Keratinocyte (primary cell): Measurements from ENCODE around the gene LIMA1. TPM values are rescaled to one million over a fixed set of nuclear protein-coding genes. Genes with fewer than 3 reads are reported as not detected.
"Not testable (repeated sequence)": the region's sequence is repeated elsewhere in the genome, so short reads cannot be mapped to it uniquely, and the experiment has no call there.

Source experiments
- DNase-seq: peaks from one replicate; pipeline ENCODE4 v3.0.0-alpha.2; 2011; ENCODE audit warnings: low read depth, missing footprints, low spot score
- FAIRE-seq: peaks from 2 replicates; lab custom pipeline; 2011; peaks lifted over from hg19 to GRCh38; lab: Jason Lieb, UNC
- H2AFZ ChIP-seq: 2 replicates; pipeline ENCODE4 v1.6.0; 2012; ENCODE audit warnings: low read length, control low read depth, inconsistent platforms; ENCODE audit not compliant: control insufficient read depth
- H3K27ac ChIP-seq: 2 replicates; pipeline ENCODE4 v1.5.1; 2011; ENCODE audit warnings: low read length; ENCODE audit not compliant: control insufficient read depth, insufficient read depth
- H3K27me3 ChIP-seq: 3 replicates; pipeline ENCODE4 v1.6.0; 2011; ENCODE audit warnings: low read length; ENCODE audit not compliant: control insufficient read depth, insufficient read depth; ENCODE audit errors: extremely low read depth
- H3K36me3 ChIP-seq, 2 experiments: 2 replicates in 1 of 2; 3 replicates in 1 of 2; pipeline ENCODE4 v1.5.1; 2011; ENCODE audit warnings: low read length in 2 of 2, mild to moderate bottlenecking in 1 of 2; ENCODE audit not compliant: control insufficient read depth in 2 of 2, insufficient read depth in 2 of 2; ENCODE audit errors: extremely low read depth in 1 of 2
- H3K4me1 ChIP-seq: 3 replicates; pipeline ENCODE4 v1.5.1; 2011; ENCODE audit warnings: low read length; ENCODE audit not compliant: control insufficient read depth, insufficient read depth; ENCODE audit errors: extremely low read depth
- H3K4me2 ChIP-seq: 3 replicates; pipeline ENCODE4 v1.6.0; 2011; ENCODE audit warnings: low read depth, low read length; ENCODE audit not compliant: control insufficient read depth, insufficient read depth; ENCODE audit errors: extremely low read depth
- H3K4me3 ChIP-seq, 3 experiments: fragments of 200-600 bp in 1 of 3; sonication (generic) in 1 of 3; 2 replicates in 2 of 3; 3 replicates in 1 of 3; pipeline ENCODE4 v1.5.1; 2011 to 2016; ENCODE audit warnings: low read length in 3 of 3, mild to moderate bottlenecking in 3 of 3, control low read depth in 2 of 3, inconsistent platforms in 1 of 3, low read depth in 1 of 3, mixed read lengths in 1 of 3, mixed run types in 1 of 3, moderate library complexity in 1 of 3; ENCODE audit not compliant: control insufficient read depth in 2 of 3, insufficient read depth in 2 of 3; ENCODE audit errors: extremely low read depth in 1 of 3
- H3K79me2 ChIP-seq: 2 replicates; pipeline ENCODE4 v1.6.0; 2012; ENCODE audit warnings: low read length; ENCODE audit not compliant: control insufficient read depth, insufficient read depth
- H3K9ac ChIP-seq: 3 replicates; pipeline ENCODE4 v1.6.0; 2011; ENCODE audit warnings: low read length; ENCODE audit not compliant: control insufficient read depth, insufficient read depth; ENCODE audit errors: extremely low read depth
- H3K9me1 ChIP-seq: 3 replicates; pipeline ENCODE4 v1.6.0; 2011; ENCODE audit warnings: low read length; ENCODE audit not compliant: control insufficient read depth, insufficient read depth; ENCODE audit errors: extremely low read depth
- H3K9me3 ChIP-seq: 2 replicates; pipeline ENCODE4 v1.5.1; 2012; ENCODE audit warnings: low read depth, low read length; ENCODE audit not compliant: control insufficient read depth
- H4K20me1 ChIP-seq: 3 replicates; pipeline ENCODE4 v1.6.0; 2011; ENCODE audit warnings: low read length; ENCODE audit not compliant: control insufficient read depth, insufficient read depth; ENCODE audit errors: extremely low read depth
- CTCF ChIP-seq, 3 experiments: IDR thresholded peaks in 1 of 3; conservative IDR thresholded peaks in 1 of 3; optimal IDR thresholded peaks in 1 of 3; 2 replicates in 2 of 3; 3 replicates in 1 of 3; pipeline versions ENCODE3 to v1.5.1; 2011; ENCODE audit warnings: low read length in 3 of 3, mild to moderate bottlenecking in 3 of 3, moderate library complexity in 2 of 3, control low read depth in 1 of 3, inconsistent platforms in 1 of 3; ENCODE audit not compliant: insufficient read depth in 2 of 3; ENCODE audit errors: extremely low read depth in 1 of 3
- EZH2 ChIP-seq: IDR thresholded peaks from one replicate; pipeline ENCODE4 v1.6.1; 2012; ENCODE audit warnings: inconsistent platforms, mild to moderate bottlenecking, low read length, moderate library complexity
- dilution Hi-C: fragments of 300-500 bp; cut with MboI; formaldehyde crosslinking; loops from one replicate; pipeline ENCODE4 v1.7.0; 2020; ENCODE audit warnings: low sequenced_read_pairs; ENCODE audit not compliant: extremely low pct_ligation_motif_present
- polyA minus RNA-seq, 3 experiments: library from RNA; depleted of rRNA, polyadenylated mRNA; stranded (reverse); fragments of >200 nt; gene quantifications; 1 replicate in 1 of 3; 2 replicates in 1 of 3; 3 replicates in 1 of 3; pipeline ENCODE4 v1.2.3, GENCODE V29; 2011
- polyA plus RNA-seq, 5 experiments: library from polyadenylated mRNA; depleted of rRNA in 3 of 5; stranded (reverse) in 3 of 5; stranded (forward) in 1 of 5; unstranded in 1 of 5; fragments of >200 nt; gene quantifications; 1 replicate in 1 of 5; 2 replicates in 3 of 5; 3 replicates in 1 of 5; pipeline versions ENCODE4 v1.2.1 to v1.2.3, GENCODE V29; 2011 to 2012; ENCODE audit warnings: missing spikeins in 2 of 5, low read depth in 1 of 5, low replicate concordance in 1 of 5

Gene LIMA1
- polyA plus RNA-seq (449 to 510 TPM (median 483 TPM) in 3 replicates), polyA minus RNA-seq (308 to 427 TPM (median 376 TPM) in 3 replicates)
- polyA plus RNA-seq (2011; ENCODE audit: low read depth), result 194 TPM
- 326 and 472 TPM in 2 replicates for polyA plus RNA-seq (2011; cell fraction: cytosol; rRNA removed)
- 474 and 535 TPM in 2 replicates for polyA plus RNA-seq (2011; cell fraction: nucleus; rRNA removed)
- polyA plus RNA-seq (2012; ENCODE audit: low replicate concordance), result 163 and 398 TPM in 2 replicates
- 273 TPM for polyA minus RNA-seq (2011; cell fraction: cytosol; rRNA and poly(A)+ RNA removed)
- polyA minus RNA-seq (2011; cell fraction: nucleus; rRNA and poly(A)+ RNA removed), result 227 and 490 TPM in 2 replicates

DNA sequence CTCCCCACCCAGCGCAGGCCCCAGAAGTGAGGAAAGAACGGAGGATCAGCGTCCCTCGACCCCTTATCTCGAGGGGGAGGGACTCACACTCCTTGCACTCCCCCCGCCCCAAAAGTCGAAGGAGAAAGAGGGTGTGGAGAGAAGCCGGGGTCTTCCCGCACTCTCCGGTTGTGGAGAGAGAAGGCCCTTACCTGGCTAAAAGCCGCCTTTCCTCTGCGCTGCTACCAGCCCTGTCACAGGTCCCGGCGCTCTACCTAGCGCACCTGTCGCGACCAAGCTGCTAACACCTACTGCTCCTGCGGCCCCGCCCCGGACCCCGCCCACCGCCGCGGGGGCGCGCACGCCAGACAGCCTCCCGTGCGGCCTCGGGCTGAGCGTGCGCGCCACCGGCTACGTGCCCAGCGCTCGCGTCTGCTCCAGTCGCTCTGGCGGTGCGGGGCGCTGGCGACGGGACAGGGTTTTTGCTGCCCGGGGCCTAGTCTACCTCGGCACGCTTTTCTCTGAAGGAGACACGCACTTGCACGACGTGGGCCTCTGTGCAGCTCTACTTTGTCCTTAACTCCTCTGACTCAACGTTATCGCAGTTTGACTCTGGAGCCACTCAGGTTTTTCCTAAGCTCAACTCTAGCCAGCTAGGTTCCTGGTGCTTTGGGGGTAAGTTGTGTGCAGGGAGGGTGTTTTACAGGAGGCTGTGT is at the start of gene LIMA1:
Gene LIMA1 (minus strand): TSS at position 292 of the 695 bp plus-strand sequence. CDS start 34,769 bp downstream, outside the sequence.
- TF ChIP-seq CTCF (optimal IDR thresholded peaks at IDR 0.05 in 1 of 3, IDR thresholded peaks at IDR 0.05 in 1 of 3, conservative IDR thresholded peaks at IDR 0.05 in 1 of 3; ENCODE audit: extremely low read depth in 1 of 3, insufficient read depth in 2 of 3, low read length in 3 of 3) (peak in 1 of 3 experiments; percentile 35), EZH2 (no peak)
- peaks cover 13% of the 10 kb centered on the region for H3K4me1 ChIP-seq
- H3K9me1 ChIP-seq, result no peaks in the 10 kb centered on the region
- peaks cover 9% of the 10 kb centered on the region for H3K79me2 ChIP-seq
- peak within 1 kb of the TSS; percentile 67 for H2AFZ ChIP-seq
- peak; percentile 26 for DNase-seq
- H3K27ac ChIP-seq, result peak within 1 kb of the TSS; percentile 65
- no peaks in the 10 kb centered on the region for H4K20me1 ChIP-seq
- peak within 1 kb of the TSS; percentile 66 to 73 (median 70) for H3K4me3 ChIP-seq
- H3K9ac ChIP-seq, result peak within 1 kb of the TSS; percentile 81
- no peaks in the 10 kb centered on the region for H3K27me3 ChIP-seq
- FAIRE-seq, result no peak
- dilution Hi-C loops, result no loop called here
- no peaks in the 10 kb centered on the region for H3K36me3 ChIP-seq
- no peaks in the 10 kb centered on the region for H3K9me3 ChIP-seq
- peak within 1 kb of the TSS; percentile 99 for H3K4me2 ChIP-seq

DNA sequence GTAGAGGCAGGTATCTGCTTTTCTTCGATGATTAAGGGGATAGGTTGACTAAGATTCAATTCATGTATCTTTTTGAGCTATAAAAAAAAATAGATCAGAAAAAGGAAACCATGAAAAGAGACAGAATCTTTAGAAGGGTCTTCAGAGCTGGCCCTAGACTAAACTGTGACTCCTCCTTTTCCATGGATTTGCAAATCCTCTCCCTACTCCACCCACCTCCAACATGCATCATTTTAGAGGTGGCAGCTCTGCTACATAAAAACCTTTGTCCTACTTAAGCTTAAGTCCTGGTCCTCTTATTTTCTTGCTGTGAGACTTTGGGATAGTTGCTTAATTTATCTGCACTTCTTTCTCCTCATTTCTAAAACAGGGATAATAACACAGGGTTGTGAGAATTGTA is 48.4 kb upstream of the LIMA1 start:
- H4K20me1 ChIP-seq, result no peaks in the 10 kb centered on the region
- dilution Hi-C loops, result no loop called here
- no peaks in the 10 kb centered on the region for H3K79me2 ChIP-seq
- no peaks in the 10 kb centered on the region for H3K36me3 ChIP-seq
- H3K9ac ChIP-seq, result no peak overlapping the region
- no peak for FAIRE-seq
- no peak overlapping the region for H2AFZ ChIP-seq
- H3K9me3 ChIP-seq, result no peaks in the 10 kb centered on the region
- no peak for DNase-seq
- H3K27ac ChIP-seq, result no peak overlapping the region
- TF ChIP-seq EZH2 (no peak), CTCF (optimal IDR thresholded peaks at IDR 0.05 in 1 of 3, IDR thresholded peaks at IDR 0.05 in 1 of 3, conservative IDR thresholded peaks at IDR 0.05 in 1 of 3; ENCODE audit: extremely low read depth in 1 of 3, insufficient read depth in 2 of 3, low read length in 3 of 3) (no peak)
- no peaks in the 10 kb centered on the region for H3K27me3 ChIP-seq
- peaks cover 5% of the 10 kb centered on the region for H3K4me1 ChIP-seq
- H3K9me1 ChIP-seq, result no peaks in the 10 kb centered on the region
- no peak overlapping the region for H3K4me2 ChIP-seq
- no peak overlapping the region for H3K4me3 ChIP-seq

- H3K4me1 ChIP-seq, H3K79me2 ChIP-seq, H3K9me1 ChIP-seq, H3K9ac ChIP-seq, H3K27ac ChIP-seq, FAIRE-seq, dilution Hi-C loops, H3K4me2 ChIP-seq, DNase-seq, H3K9me3 ChIP-seq, H4K20me1 ChIP-seq, H3K27me3 ChIP-seq, H3K4me3 ChIP-seq, H2AFZ ChIP-seq, H3K36me3 ChIP-seq: not testable (repeated sequence)
Observed at GRCh38 chr12:50328664-50329063, 45.3 kb upstream of the LIMA1 start.
